Kasumi-1 (cell line): ENCODE data around the gene PDE1C.

Experiments used
- DNase-seq, 2 experiments: peaks; one replicate each; lab custom pipeline; 2025; lab: John Stamatoyannopoulos, UW

PDE1C gene

GRCh38 chr7:31850066-31850465 is 220.1 kb downstream of the PDE1C start:
- no peak for DNase-seq

- DNase-seq, result no peak
Observed at GRCh38 chr7:31835471-31835870, 234.7 kb downstream of the PDE1C start.

GRCh38 chr7:31833625-31834024 is 236.6 kb downstream of the PDE1C start:
- DNase-seq, result peak; percentile 99

- no peak for DNase-seq
Observed at GRCh38 chr7:31828520-31828919, 241.7 kb downstream of the PDE1C start.

GRCh38 chr7:31825576-31825975 is 244.6 kb downstream of the PDE1C start:
- DNase-seq, result no peak

GRCh38 chr7:31819031-31819430 is 251.2 kb downstream of the PDE1C start:
- DNase-seq, result no peak

- DNase-seq, result no peak
Observed at GRCh38 chr7:31816810-31817209, 253.4 kb downstream of the PDE1C start.

GRCh38 chr7:31815796-31816195 is 254.4 kb downstream of the PDE1C start:
- no peak for DNase-seq

GRCh38 chr7:31814187-31814586 is 256.0 kb downstream of the PDE1C start:
- DNase-seq, result peak; percentile 60 to 77

- DNase-seq, result peak; percentile 97 to 99
Observed at GRCh38 chr7:31811650-31812461, 258.4 kb downstream of the PDE1C start.

- peak; percentile 14 to 34 for DNase-seq
Observed at GRCh38 chr7:31805209-31805818, 264.9 kb downstream of the PDE1C start.

GRCh38 chr7:31796375-31796774 is 273.8 kb downstream of the PDE1C start:
- no peak for DNase-seq

- DNase-seq, result no peak
Observed at GRCh38 chr7:31794851-31795344, 275.3 kb downstream of the PDE1C start.

- DNase-seq, result no peak
Observed at GRCh38 chr7:31791881-31792280, 278.3 kb downstream of the PDE1C start.

GRCh38 chr7:31788883-31789680 is 281.1 kb downstream of the PDE1C start:
- DNase-seq, result no peak

GRCh38 chr7:31788445-31788844 is 281.8 kb downstream of the PDE1C start:
- DNase-seq, result no peak

GRCh38 chr7:31786326-31786725 is 283.9 kb downstream of the PDE1C start:
- no peak for DNase-seq

- no peak for DNase-seq
Observed at GRCh38 chr7:31785101-31785500, 285.1 kb downstream of the PDE1C start.

- DNase-seq, result no peak
Observed at GRCh38 chr7:31783221-31783620, 287.0 kb downstream of the PDE1C start.

- peak; percentile 90 to 94 for DNase-seq
Observed at GRCh38 chr7:31782411-31782991, 287.7 kb downstream of the PDE1C start.

GRCh38 chr7:31778296-31778695 is 291.9 kb downstream of the PDE1C start:
- DNase-seq, result no peak

GRCh38 chr7:31776616-31777015 is 293.6 kb downstream of the PDE1C start:
- no peak for DNase-seq
